Calu3 (cell line): ENCODE results near the gene FHIT. TPM values are rescaled to one million over a fixed set of nuclear protein-coding genes. Genes with fewer than 3 reads are reported as not detected.

ENCODE experiments used
- BruUV-seq: library from RNA; stranded (reverse); fragments of 400-500 nt; replicated peaks from 2 replicates; lab custom pipeline; 2021; lab: Mats Ljungman, UMichigan
- CTCF ChIA-PET: fragments of 300-600 bp; sonication (Branson Sonifier 250); formaldehyde crosslinking; loops from one replicate; lab custom pipeline; 2022; ENCODE audit warnings: antibody characterized with exemption; lab: Charles Lee
- DNase-seq: peaks from one replicate; pipeline ENCODE4 v3.0.0; 2022
- H3K27ac Mint-ChIP-seq: one replicate; pipeline ENCODE4 v1.8.0; 2022; ENCODE audit warnings: mixed read lengths; ENCODE audit not compliant: unreplicated experiment
- H3K27me3 Mint-ChIP-seq: one replicate; pipeline ENCODE4 v1.8.0; 2022; ENCODE audit warnings: mixed read lengths; ENCODE audit not compliant: unreplicated experiment
- H3K36me3 Mint-ChIP-seq: one replicate; pipeline ENCODE4 v1.8.0; 2022; ENCODE audit warnings: mild to moderate bottlenecking, moderate library complexity, mixed read lengths; ENCODE audit not compliant: insufficient read depth, unreplicated experiment
- H3K4me1 Mint-ChIP-seq: one replicate; pipeline ENCODE4 v1.8.0; 2022; ENCODE audit warnings: mild to moderate bottlenecking, low read depth, mixed read lengths; ENCODE audit not compliant: unreplicated experiment
- H3K4me3 Mint-ChIP-seq: one replicate; pipeline ENCODE4 v1.8.0; 2022; ENCODE audit warnings: mild to moderate bottlenecking, low read depth, moderate library complexity, mixed read lengths; ENCODE audit not compliant: unreplicated experiment
- H3K9me3 Mint-ChIP-seq: one replicate; pipeline ENCODE4 v1.8.0; 2022; ENCODE audit warnings: low read depth, mixed read lengths; ENCODE audit not compliant: unreplicated experiment
- intact Hi-C: fragments of 100-400 bp; cut with micrococcal nuclease; formaldehyde crosslinking; loops from one replicate; pipeline ENCODE4 v1.10.0; 2022; ENCODE audit not compliant: unreplicated experiment
- total RNA-seq: library from RNA; stranded (reverse); gene quantifications from 2 replicates; pipeline ENCODE4 v1.2.3, GENCODE V29; 2022
- TF ChIP-seq, protein P1 (sequence below): fragments of 200-600 bp; IDR thresholded peaks from one replicate; pipeline ENCODE4 v1.8.0; 2022; ENCODE audit warnings: antibody characterized with exemption; ENCODE audit not compliant: unreplicated experiment

The FHIT gene
- total RNA-seq, 1 experiment from 2014 or later = 6.2 TPM

DNA sequence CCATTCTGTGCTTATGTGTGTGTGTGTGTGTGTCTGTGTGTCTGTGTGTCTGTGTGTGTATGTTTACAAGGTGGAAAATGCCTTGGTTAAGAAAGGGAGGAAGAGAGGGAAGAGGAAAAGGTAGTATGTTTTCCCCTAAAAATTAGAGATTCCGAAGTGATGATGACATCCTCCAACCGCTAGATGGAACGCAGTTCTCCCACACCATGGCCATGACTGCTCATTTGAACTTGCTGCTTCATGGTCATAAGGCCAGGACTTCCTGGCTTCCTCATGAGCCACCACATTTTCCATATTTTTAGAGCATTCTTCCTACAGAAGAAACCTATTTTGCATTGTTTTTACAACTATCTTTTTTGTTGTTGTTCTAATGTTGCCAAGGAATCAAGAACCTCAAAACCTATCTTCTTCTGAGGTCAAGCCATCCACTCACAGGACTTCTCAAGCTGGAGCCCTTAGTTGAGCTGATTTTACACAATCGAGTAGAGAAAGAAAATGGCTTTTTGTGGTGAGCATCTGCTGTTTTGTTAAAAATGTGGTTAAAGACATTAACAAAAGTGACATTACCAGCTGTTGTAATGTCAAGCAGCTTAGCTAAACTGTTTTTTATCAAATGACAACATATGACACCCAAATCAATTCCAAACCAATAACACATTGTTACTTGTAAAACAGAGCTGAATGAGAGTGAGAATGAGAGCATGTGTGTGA is 1091.0 kb downstream of the FHIT start:
- CTCF ChIA-PET = no interaction called here
- Mint-ChIP-seq H3K4me1 (no peaks in the 10 kb centered on the region), H3K27me3 (no peaks in the 10 kb centered on the region), H3K9me3 (no peaks in the 10 kb centered on the region), H3K4me3 (no peak overlapping the region), H3K36me3 (no peaks in the 10 kb centered on the region), H3K27ac (no peak overlapping the region)
- no TSS peak for BruUV-seq
- no peak for DNase-seq
- TF ChIP-seq, protein P1, sequence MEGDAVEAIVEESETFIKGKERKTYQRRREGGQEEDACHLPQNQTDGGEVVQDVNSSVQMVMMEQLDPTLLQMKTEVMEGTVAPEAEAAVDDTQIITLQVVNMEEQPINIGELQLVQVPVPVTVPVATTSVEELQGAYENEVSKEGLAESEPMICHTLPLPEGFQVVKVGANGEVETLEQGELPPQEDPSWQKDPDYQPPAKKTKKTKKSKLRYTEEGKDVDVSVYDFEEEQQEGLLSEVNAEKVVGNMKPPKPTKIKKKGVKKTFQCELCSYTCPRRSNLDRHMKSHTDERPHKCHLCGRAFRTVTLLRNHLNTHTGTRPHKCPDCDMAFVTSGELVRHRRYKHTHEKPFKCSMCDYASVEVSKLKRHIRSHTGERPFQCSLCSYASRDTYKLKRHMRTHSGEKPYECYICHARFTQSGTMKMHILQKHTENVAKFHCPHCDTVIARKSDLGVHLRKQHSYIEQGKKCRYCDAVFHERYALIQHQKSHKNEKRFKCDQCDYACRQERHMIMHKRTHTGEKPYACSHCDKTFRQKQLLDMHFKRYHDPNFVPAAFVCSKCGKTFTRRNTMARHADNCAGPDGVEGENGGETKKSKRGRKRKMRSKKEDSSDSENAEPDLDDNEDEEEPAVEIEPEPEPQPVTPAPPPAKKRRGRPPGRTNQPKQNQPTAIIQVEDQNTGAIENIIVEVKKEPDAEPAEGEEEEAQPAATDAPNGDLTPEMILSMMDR = no peak
- intact Hi-C loops = no loop called here

DNA sequence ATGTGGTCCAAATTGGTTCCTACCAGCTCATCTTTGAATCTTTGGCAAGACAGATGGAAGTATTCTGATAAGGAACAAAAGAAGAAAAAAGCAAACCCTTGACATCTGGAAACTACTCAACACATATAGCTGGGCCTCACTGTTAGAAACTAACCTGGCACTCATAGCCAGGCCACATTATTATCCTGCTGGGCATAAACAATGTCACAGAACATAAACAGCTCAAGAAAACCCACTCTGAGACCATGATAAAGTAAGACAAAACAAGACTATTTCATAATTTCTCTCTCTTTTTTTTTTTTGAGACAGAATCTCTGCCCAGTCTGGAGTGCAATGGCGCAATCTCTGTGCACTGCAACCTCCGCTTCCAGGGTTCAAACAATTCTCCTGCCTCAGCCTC is 1093.2 kb downstream of the FHIT start:
- Mint-ChIP-seq H3K4me3 (no peak overlapping the region), H3K9me3 (peaks cover 2% of the 10 kb centered on the region), H3K27ac (no peak overlapping the region), H3K36me3 (no peaks in the 10 kb centered on the region), H3K27me3 (no peaks in the 10 kb centered on the region), H3K4me1 (no peaks in the 10 kb centered on the region)
- TF ChIP-seq, protein P1 = no peak
- DNase-seq = no peak
- CTCF ChIA-PET = no interaction called here
- intact Hi-C loops = no loop called here
- BruUV-seq = no TSS peak

DNA sequence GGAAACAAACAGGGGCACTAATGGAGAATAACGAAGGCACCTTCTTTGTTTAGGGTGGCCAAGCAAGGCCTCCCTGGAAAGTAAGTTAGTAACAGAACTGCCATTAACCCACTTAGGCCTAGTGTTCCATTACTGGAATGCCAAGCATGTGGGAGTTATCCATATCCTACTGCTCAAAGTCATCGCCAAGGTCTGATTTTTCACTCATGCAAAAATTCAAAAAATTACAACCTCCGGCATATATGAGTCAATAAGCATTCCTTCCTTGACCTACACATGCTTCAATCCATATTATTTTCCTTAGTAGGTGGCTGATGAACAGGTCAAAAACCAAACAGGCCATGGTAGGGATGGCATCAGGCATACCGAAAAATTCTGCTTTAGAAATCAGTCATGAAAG is 1097.2 kb downstream of the FHIT start:
- Mint-ChIP-seq H3K4me3 (no peak overlapping the region), H3K27me3 (no peaks in the 10 kb centered on the region), H3K36me3 (no peaks in the 10 kb centered on the region), H3K9me3 (peaks cover 6% of the 10 kb centered on the region), H3K4me1 (no peaks in the 10 kb centered on the region), H3K27ac (no peak overlapping the region)
- TF ChIP-seq, protein P1 = no peak
- no peak for DNase-seq
- intact Hi-C loops = no loop called here
- BruUV-seq = no TSS peak
- CTCF ChIA-PET = no interaction called here

DNA sequence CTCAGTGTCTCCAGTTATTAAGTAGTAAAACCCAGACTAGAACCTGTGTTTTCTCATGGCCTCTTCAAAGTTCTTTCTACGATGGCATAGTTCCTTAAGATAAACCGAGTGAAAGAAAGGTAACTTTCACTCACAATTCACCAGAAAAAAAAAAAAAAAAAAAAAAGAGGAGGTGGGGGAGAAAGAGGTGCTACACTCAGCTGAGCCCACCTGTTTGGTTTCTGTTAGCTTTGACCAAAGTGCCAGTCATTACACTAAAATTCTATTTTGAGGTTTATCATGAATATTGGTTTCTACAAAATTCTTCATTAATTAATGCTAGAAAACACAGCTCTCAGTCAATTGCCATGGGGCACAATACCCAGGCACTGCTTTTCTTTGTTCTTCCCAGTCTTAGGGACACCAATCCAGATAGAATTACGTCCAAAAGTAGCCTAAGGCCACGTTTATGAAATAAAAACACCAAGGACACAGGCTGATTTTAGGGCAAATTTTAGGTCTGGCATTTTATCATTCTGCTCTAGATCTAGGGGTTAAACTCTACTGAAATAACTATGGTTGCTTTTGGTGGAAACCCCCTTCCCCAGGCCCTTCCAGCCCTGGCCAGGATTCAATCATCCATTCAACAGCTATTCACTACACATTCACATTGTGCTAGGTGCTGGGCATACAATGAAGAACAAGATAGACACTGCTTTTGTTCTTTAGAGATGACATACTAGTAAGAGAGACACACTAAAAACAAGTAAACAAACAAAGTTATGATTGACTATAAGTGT is 1097.8 kb downstream of the FHIT start:
- TF ChIP-seq, protein P1 = no peak
- Mint-ChIP-seq H3K9me3 (peaks cover 8% of the 10 kb centered on the region), H3K4me3 (no peak overlapping the region), H3K4me1 (no peaks in the 10 kb centered on the region), H3K36me3 (no peaks in the 10 kb centered on the region), H3K27ac (no peak overlapping the region), H3K27me3 (no peaks in the 10 kb centered on the region)
- DNase-seq = no peak
- no TSS peak for BruUV-seq
- CTCF ChIA-PET = no interaction called here
- intact Hi-C loops = no loop called here
